Measurements from ENCODE around the gene MRC2. TPM values are rescaled to one million over a fixed set of nuclear protein-coding genes. Genes with fewer than 3 reads are reported as not detected.
A peak's percentile ranks its signal among the peaks of the same experiment; 100 is the strongest.
"Not testable (repeated sequence)": the region's sequence is repeated elsewhere in the genome, so short reads cannot be mapped to it uniquely, and the experiment has no call there.

MRC2 gene
- total RNA-seq, 4 donors from 2014 or later = 51.9 to 117 (median 78.0) TPM

GRCh38 chr17:62692159-62692651 lies 64.7 kb downstream of the MRC2 start:
- H3K27ac ChIP-seq = no peak overlapping the region
- WGBS, 2 donors = 71 to 88% methylated on average over 6 to 18 of the region's 20 CpGs

GRCh38 chr17:62692721-62693431 lies 65.4 kb downstream of the MRC2 start:
- no peak overlapping the region for H3K4me3 ChIP-seq
- DNase-seq (ENCODE audit: low spot score in 2 of 2) = no peak
- peaks cover 0 to 10% (median 0%) of the 10 kb centered on the region in 3 donors for H3K36me3 ChIP-seq
- H3K27me3 ChIP-seq = no peaks in the 10 kb centered on the region
- H3K27ac ChIP-seq = peak overlapping the region in 1 of 4 donors; percentile 71
- H3K9me3 ChIP-seq = no peaks in the 10 kb centered on the region
- 78 to 81% methylated on average over 14 of the region's 14 CpGs for WGBS, 2 donors
- TF ChIP-seq EP300 (IDR thresholded peaks at IDR 0.05) (no peak), CTCF (IDR thresholded peaks at IDR 0.05) (peak; percentile 4 to 29 (median 16))
- H3K4me1 ChIP-seq = peaks cover 0 to 31% (median 0%) of the 10 kb centered on the region in 4 donors

More at GRCh38 chr17:62692159-62692651, 64.7 kb downstream of the MRC2 start:
- H3K36me3 ChIP-seq = peaks cover 0 to 10% (median 0%) of the 10 kb centered on the region in 3 donors
- H3K9me3 ChIP-seq = no peaks in the 10 kb centered on the region
- no peak for DNase-seq (ENCODE audit: low spot score in 2 of 2)
- TF ChIP-seq CTCF (IDR thresholded peaks at IDR 0.05) = no peak
- no peak for TF ChIP-seq POLR2A (IDR thresholded peaks at IDR 0.05)
- no peak for TF ChIP-seq EP300 (IDR thresholded peaks at IDR 0.05)
- peaks cover 0 to 31% (median 0%) of the 10 kb centered on the region in 4 donors for H3K4me1 ChIP-seq
- H3K27me3 ChIP-seq = no peaks in the 10 kb centered on the region
- H3K4me3 ChIP-seq = no peak overlapping the region

- Histone ChIP-seq H3K4me3 (no peak overlapping the region), H3K27me3 (no peaks in the 10 kb centered on the region), H3K36me3 (peaks cover 0 to 10% (median 0%) of the 10 kb centered on the region in 3 donors), H3K9me3 (no peaks in the 10 kb centered on the region), H3K4me1 (peaks cover 0 to 31% (median 0%) of the 10 kb centered on the region in 4 donors), H3K27ac (peak overlapping the region in 2 of 4 donors; percentile 33 to 64)
- DNase-seq (ENCODE audit: low spot score in 2 of 2) = no peak
- TF ChIP-seq CTCF (IDR thresholded peaks at IDR 0.05) (no peak), EP300 (IDR thresholded peaks at IDR 0.05) (no peak), POLR2A (IDR thresholded peaks at IDR 0.05) (no peak)
- 74 to 80% methylated on average over 19 of the region's 19 CpGs for WGBS, 2 donors
Measured at GRCh38 chr17:62693616-62694409, 66.3 kb downstream of the MRC2 start.

GRCh38 chr17:62695093-62695738 lies 67.7 kb downstream of the MRC2 start:
- Histone ChIP-seq H3K27ac (peak overlapping the region in 2 of 4 donors; percentile 33 to 64), H3K4me3 (peak overlapping the region in 1 of 4 donors; percentile 1), H3K4me1 (peaks cover 0 to 31% (median 0%) of the 10 kb centered on the region in 4 donors)
- H3K27me3 ChIP-seq; DNase-seq (ENCODE audit: low spot score in 2 of 2); H3K9me3 ChIP-seq; H3K36me3 ChIP-seq: not testable (repeated sequence)
- WGBS, 2 donors = 79 to 82% methylated on average over 5 of the region's 5 CpGs

- Histone ChIP-seq H3K4me1 (peaks cover 0 to 31% (median 0%) of the 10 kb centered on the region in 4 donors), H3K36me3 (no peaks in the 10 kb centered on the region), H3K27ac (no peak overlapping the region), H3K4me3 (no peak overlapping the region), H3K27me3 (no peaks in the 10 kb centered on the region), H3K9me3 (no peaks in the 10 kb centered on the region)
- TF ChIP-seq EP300 (IDR thresholded peaks at IDR 0.05) = no peak
- TF ChIP-seq CTCF (IDR thresholded peaks at IDR 0.05) = no peak
- DNase-seq (ENCODE audit: low spot score in 2 of 2) = no peak
- WGBS, 2 donors = 81 to 90% methylated on average over 10 of the region's 10 CpGs
Measured at GRCh38 chr17:62696256-62696655, 68.8 kb downstream of the MRC2 start.

Measured in tibial nerve (tissue), 4 donors.